Heart right ventricle (tissue), 16 donors: ENCODE data around the gene C19orf25. TPM values are rescaled to one million over a fixed set of nuclear protein-coding genes. Genes with fewer than 3 reads are reported as not detected.
A peak's percentile ranks its signal among the peaks of the same experiment; 100 is the strongest.

ENCODE experiments used
- ATAC-seq, 8 donors: fragments of 200-7000 bp; cut with Tn5 transposase; one replicate each; pipeline ENCODE4 v1.9.1; 2020; ENCODE audit warnings: mild to moderate bottlenecking in 8 of 8, moderate library complexity in 8 of 8, moderate number of reproducible peaks in 1 of 8
- DNase-seq, 2 donors: peaks; one replicate each; pipeline ENCODE4 v3.0.0-alpha.2; 2020
- H3K27ac ChIP-seq, 10 donors: fragments of 200-600 bp; sonication (generic) in 2 of 10; one replicate each; pipeline versions ENCODE4 v1.5.0 to v1.8.0; 2020 to 2022; ENCODE audit warnings: mild to moderate bottlenecking in 3 of 10
- H3K27me3 ChIP-seq, 7 donors: fragments of 200-600 bp; one replicate each; pipeline ENCODE4 v1.8.0; 2021 to 2022; ENCODE audit warnings: mild to moderate bottlenecking in 2 of 7
- H3K36me3 ChIP-seq, 9 donors: fragments of 200-600 bp; sonication (generic) in 1 of 9; one replicate each; pipeline versions ENCODE4 v1.5.0 to v1.8.0; 2020 to 2022; ENCODE audit warnings: mild to moderate bottlenecking in 2 of 9
- H3K4me1 ChIP-seq, 9 donors: fragments of 200-600 bp; sonication (generic) in 1 of 9; one replicate each; pipeline versions ENCODE4 v1.5.0 to v1.8.0; 2020 to 2022; ENCODE audit warnings: mild to moderate bottlenecking in 4 of 9
- H3K4me3 ChIP-seq, 10 donors: fragments of 200-600 bp; sonication (generic) in 2 of 10; one replicate each; pipeline versions ENCODE4 v1.5.0 to v1.8.0; 2020 to 2022; ENCODE audit warnings: mild to moderate bottlenecking in 7 of 10, moderate library complexity in 2 of 10
- H3K9me3 ChIP-seq, 11 donors: fragments of 200-600 bp in 10 of 11; sonication (generic) in 2 of 11; one replicate each; pipeline versions ENCODE4 v1.5.0 to v1.8.0; 2013 to 2022; ENCODE audit warnings: mild to moderate bottlenecking in 2 of 11, control low read depth in 1 of 11, moderate library complexity in 1 of 11
- WGBS, 2 donors: extraction: QIAGEN DNeasy Blood & Tissue Kit; methylation state at CpG; one replicate each; pipeline ENCODE4 v1.1.7; 2013; ENCODE audit warnings: inconsistent platforms in 1 of 2; 5-methylcytosine and 5-hydroxymethylcytosine counted together
- intact Hi-C, 10 donors: fragments of 100-400 bp; cut with DNase I; formaldehyde crosslinking; loops; one replicate each; pipeline versions ENCODE4 v1.11.1 to v1.14.2; 2022
- polyA plus RNA-seq, 2 donors: library from polyadenylated mRNA; stranded (reverse); fragments of 200-250 nt; gene quantifications; one replicate each; pipeline ENCODE4 v1.2.3, GENCODE V29; 2013
- total RNA-seq, 10 donors: library from RNA; stranded (reverse); fragmentation: NEBNext Ultra II Directional in 3 of 10; extraction: Animal tissue kit (Norgen Biotek cat#: 25700) in 3 of 10; gene quantifications; one replicate each; pipeline versions ENCODE4 v1.2.1 to v1.2.4, GENCODE V29; 2021 to 2023
- TF ChIP-seq, protein P1 (sequence below), 9 donors: fragments of 200-600 bp; sonication (generic) in 2 of 9; IDR thresholded peaks; one replicate each; pipeline versions ENCODE4 v1.5.0 to v1.8.0; 2021 to 2022; ENCODE audit warnings: antibody characterized with exemption in 9 of 9, mild to moderate bottlenecking in 5 of 9, moderate library complexity in 1 of 9
- donor health status: Arrhythmogenic right ventricular cardiomyopathy.
- donor health status: ischemic (EF 13 %, LVEDD 7.1; RV severe dilation, severe dysfunction).
- donor health status: healthy with polysubstance abuse.
- donor health status: DM: no; HTN: yes; CAD: no.
- donor health status: DM: no; HTN: no; CAD: no.
- donor health status: ischemic (EF 25% LVEDD 6.9; RV normal size, moderate dysfunction).
- donor health status: ischemic (EF 25% LVEDD 5.7; RV mildly dilated, moderate dysfunction).
- donor health status: healthy.
- donor health status: DM: yes; HTN: yes; CAD: no.
- donor health status: Ischemic cardiomyopathy.
- donor health status: ischemic (EF 35%, LVEDD 5.7; RV mildly dilated, moderate dysfunction).
- donor health status: nonischemic (EF 11% LVEDD 7.7; RV severe dilation, severe dysfunction).
- donor health status: DM: yes; HTN: yes; CAD: no.
- donor health status: PGD.
- donor health status: ischemic (EF 29% LVEDD 5.4; RV normal size, mild dysfunction).
- donor health status: nonischemic (EF 23%, LVEDD 6.1; RV moderate dilation, normal function).

The C19orf25 gene
- total and polyA plus RNA-seq, 12 donors: 12.7 to 29.8 (median 15.4) TPM

DNA sequence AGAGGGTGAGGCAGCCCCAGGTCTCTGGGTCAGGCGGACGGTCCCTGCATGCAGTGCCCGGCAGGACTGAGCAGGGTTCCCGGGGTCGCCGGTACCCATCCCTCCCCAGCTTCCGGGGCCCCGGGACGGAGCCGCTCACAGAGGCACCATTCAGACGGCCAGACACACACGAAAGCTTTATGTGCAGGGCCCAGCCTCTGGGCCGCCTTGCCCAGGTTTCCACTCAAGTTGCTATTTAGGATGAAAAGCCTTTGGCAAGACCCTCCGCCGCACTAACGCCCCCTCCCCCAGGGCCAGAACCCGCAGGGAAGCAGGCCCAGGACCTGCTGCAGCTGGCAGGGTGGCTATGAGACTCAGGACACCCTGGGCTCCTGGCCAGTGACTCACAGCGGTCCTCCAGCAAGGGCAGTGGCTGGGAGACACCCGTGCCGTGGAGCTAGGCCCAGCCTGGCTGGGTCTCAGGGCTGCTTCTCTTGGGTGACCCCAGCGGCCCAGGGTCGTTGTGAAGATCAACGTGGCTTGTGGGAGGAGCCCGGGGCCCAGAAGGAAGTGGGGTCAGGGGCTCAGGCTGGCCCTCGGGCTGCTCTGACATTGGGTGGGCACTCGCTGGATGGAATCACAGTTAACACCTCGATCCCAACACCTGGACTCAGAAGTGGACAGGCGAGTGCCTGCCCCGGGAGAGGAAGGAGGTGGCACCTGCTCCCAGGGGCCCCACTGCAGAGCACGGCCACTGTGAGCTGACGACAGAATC, 4.8 kb downstream of the C19orf25 start:
- Histone ChIP-seq H3K36me3 (peaks cover 0 to 33% (median 0%) of the 10 kb centered on the region in 9 donors), H3K4me1 (peaks cover 26 to 65% (median 42%) of the 10 kb centered on the region in 9 donors), H3K27ac (peak overlapping the region in 5 of 10 donors; percentile 36 to 61 (median 58)), H3K9me3 (no peaks in the 10 kb centered on the region), H3K27me3 (peaks cover 7 to 45% (median 33%) of the 10 kb centered on the region in 7 donors), H3K4me3 (no peak overlapping the region)
- intact Hi-C loops: no loop called here
- WGBS, 2 donors: 68 to 71% methylated on average over 31 of the region's 31 CpGs
- peak in 4 of 8 donors; percentile 19 to 41 (median 28) for ATAC-seq
- TF ChIP-seq, protein P1, sequence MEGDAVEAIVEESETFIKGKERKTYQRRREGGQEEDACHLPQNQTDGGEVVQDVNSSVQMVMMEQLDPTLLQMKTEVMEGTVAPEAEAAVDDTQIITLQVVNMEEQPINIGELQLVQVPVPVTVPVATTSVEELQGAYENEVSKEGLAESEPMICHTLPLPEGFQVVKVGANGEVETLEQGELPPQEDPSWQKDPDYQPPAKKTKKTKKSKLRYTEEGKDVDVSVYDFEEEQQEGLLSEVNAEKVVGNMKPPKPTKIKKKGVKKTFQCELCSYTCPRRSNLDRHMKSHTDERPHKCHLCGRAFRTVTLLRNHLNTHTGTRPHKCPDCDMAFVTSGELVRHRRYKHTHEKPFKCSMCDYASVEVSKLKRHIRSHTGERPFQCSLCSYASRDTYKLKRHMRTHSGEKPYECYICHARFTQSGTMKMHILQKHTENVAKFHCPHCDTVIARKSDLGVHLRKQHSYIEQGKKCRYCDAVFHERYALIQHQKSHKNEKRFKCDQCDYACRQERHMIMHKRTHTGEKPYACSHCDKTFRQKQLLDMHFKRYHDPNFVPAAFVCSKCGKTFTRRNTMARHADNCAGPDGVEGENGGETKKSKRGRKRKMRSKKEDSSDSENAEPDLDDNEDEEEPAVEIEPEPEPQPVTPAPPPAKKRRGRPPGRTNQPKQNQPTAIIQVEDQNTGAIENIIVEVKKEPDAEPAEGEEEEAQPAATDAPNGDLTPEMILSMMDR (IDR thresholded peaks at IDR 0.05): no peak
- peak in 1 of 2 donors; percentile 41 for DNase-seq

DNA sequence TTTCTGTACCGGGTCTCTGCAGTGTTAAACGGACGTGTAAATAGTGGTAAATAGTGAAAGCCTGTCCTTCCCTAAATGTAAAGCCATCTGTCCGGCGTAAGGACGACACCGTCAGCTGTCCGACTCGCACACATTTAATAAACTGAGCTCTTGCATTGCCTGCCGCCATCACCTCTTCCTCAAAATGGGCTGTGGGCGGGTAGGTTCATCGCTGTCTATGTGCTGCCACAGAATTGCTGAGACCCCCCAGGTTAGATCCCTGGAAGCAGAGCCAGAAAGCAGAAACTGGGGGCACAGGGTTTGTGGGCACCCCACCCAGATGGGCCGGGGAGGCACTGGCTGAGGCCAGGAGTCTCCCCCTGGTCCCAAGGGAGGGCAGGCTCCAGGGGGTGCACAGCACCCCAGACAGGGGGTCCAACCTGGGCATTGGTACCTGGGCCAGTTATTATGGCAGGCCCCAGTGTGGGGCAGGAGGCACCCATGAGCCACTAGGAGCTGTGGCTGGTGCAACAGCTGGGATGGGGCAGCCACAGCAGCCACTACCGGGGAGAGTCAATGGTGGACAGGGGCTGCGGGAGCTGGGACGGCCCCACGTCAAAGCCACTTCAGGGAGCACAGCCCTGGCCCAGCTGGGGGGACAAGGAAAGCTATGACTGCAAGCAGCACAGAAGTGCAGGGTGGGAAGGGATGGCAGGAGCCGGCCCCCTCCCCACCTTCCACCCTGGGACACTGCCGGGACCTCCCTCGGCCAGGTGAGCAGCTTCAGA, 5.7 kb downstream of the C19orf25 start:
- peaks cover 15 to 54% (median 39%) of the 10 kb centered on the region in 7 donors for H3K27me3 ChIP-seq
- peaks cover 29 to 66% (median 45%) of the 10 kb centered on the region in 9 donors for H3K4me1 ChIP-seq
- no peak overlapping the region for H3K27ac ChIP-seq
- intact Hi-C loops: no loop called here
- 71 to 74% methylated on average over 20 of the region's 20 CpGs for WGBS, 2 donors
- H3K9me3 ChIP-seq: no peaks in the 10 kb centered on the region
- TF ChIP-seq, protein P1 (IDR thresholded peaks at IDR 0.05): no peak
- H3K4me3 ChIP-seq: no peak overlapping the region
- H3K36me3 ChIP-seq: peaks cover 0 to 33% (median 0%) of the 10 kb centered on the region in 9 donors
- ATAC-seq (peak in 1 of 8 donors; percentile 6), DNase-seq (no peak)

DNA sequence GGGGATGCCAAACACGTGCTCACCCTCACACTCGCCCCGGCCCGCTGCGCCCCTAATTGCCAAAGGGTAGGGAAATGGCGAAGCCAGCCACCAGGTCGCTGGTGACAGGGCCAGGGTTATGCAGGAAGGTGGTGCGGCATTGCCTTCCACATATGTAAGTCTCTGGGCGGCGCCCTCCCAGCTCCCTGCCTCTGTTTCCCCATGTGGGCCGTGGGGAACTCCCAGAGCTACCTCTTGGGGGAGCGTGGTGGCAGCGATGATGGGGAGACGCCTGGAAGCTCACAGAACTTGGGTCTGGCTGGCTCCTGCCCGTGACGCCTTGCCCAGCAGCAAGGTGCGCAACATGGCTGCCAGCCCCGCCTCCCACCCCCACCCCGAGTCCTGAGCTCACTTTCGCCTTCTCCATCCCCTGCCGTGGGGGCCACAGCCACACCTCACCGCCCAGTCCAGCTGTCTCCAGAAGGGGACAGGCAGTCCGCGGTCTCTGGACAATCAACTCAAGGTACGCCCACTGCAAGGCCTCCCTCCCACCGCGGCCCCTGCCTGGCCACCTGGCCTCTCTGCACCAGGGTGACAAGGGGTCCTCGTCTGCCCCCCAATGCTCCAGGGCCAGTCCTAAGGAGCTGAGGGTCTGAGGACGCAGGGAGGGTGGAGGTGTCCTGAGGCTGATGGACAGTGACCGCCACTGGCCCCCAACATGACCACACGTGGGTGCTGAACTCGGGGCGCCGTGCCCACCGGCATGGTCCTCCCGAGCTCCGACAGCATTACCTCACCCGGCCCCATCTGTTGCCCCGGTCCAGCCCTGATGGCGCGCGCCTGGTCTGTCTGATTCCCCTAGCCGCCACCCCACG, 6.6 kb downstream of the C19orf25 start:
- Histone ChIP-seq H3K27ac (no peak overlapping the region), H3K27me3 (peaks cover 23 to 63% (median 47%) of the 10 kb centered on the region in 7 donors), H3K4me1 (peaks cover 35 to 66% (median 45%) of the 10 kb centered on the region in 9 donors), H3K4me3 (no peak overlapping the region), H3K36me3 (peaks cover 0 to 31% (median 0%) of the 10 kb centered on the region in 9 donors), H3K9me3 (no peaks in the 10 kb centered on the region)
- TF ChIP-seq, protein P1 (IDR thresholded peaks at IDR 0.05): no peak
- intact Hi-C loops: no loop called here
- 49 to 59% methylated on average over 44 of the region's 44 CpGs for WGBS, 2 donors
- no peak for ATAC-seq
- DNase-seq: no peak
